Lower lobe of right lung (tissue), 2 donors: ENCODE results near the gene YJU2. TPM values are rescaled to one million over a fixed set of nuclear protein-coding genes. Genes with fewer than 3 reads are reported as not detected.
"Not testable (repeated sequence)": the region's sequence is repeated elsewhere in the genome, so short reads cannot be mapped to it uniquely, and the experiment has no call there.

Source experiments
- ATAC-seq, 2 donors: fragments of 200-7000 bp; cut with Tn5 transposase; one replicate each; pipeline ENCODE4 v1.9.1; 2020 to 2022; ENCODE audit warnings: mild to moderate bottlenecking in 2 of 2, moderate library complexity in 2 of 2
- DNase-seq: peaks from one replicate; pipeline ENCODE4 v3.0.0-alpha.2; 2020
- H3K27ac ChIP-seq: fragments of 200-600 bp; one replicate; pipeline ENCODE4 v1.8.0; 2022
- H3K27me3 ChIP-seq: fragments of 200-600 bp; one replicate; pipeline ENCODE4 v1.8.0; 2022; ENCODE audit warnings: low read depth
- H3K36me3 ChIP-seq: fragments of 200-600 bp; one replicate; pipeline ENCODE4 v1.8.0; 2022; ENCODE audit warnings: mild to moderate bottlenecking
- H3K4me1 ChIP-seq: fragments of 200-600 bp; one replicate; pipeline ENCODE4 v1.8.0; 2022
- H3K4me3 ChIP-seq: fragments of 200-600 bp; one replicate; pipeline ENCODE4 v1.8.0; 2022; ENCODE audit warnings: mild to moderate bottlenecking
- H3K9me3 ChIP-seq: fragments of 200-600 bp; one replicate; pipeline ENCODE4 v1.8.0; 2022
- CTCF ChIP-seq: fragments of 200-600 bp; IDR thresholded peaks from one replicate; pipeline ENCODE4 v1.8.0; 2022; ENCODE audit warnings: antibody characterized with exemption, mild to moderate bottlenecking
- intact Hi-C: fragments of 100-400 bp; cut with DNase I; formaldehyde crosslinking; loops from one replicate; pipeline ENCODE4 v1.11.0; 2022
- total RNA-seq: library from RNA; stranded (reverse); fragmentation: NEBNext Ultra II Directional; extraction: Animal tissue kit (Norgen Biotek cat#: 25700); gene quantifications from one replicate; pipeline ENCODE4 v1.2.1, GENCODE V29; 2021
- donor health status: DM: no; HTN: yes; CAD: no; lungs with severe emphysema.

YJU2 gene
- total RNA-seq, 1 donor from 2014 or later, result 16.7 TPM

DNA sequence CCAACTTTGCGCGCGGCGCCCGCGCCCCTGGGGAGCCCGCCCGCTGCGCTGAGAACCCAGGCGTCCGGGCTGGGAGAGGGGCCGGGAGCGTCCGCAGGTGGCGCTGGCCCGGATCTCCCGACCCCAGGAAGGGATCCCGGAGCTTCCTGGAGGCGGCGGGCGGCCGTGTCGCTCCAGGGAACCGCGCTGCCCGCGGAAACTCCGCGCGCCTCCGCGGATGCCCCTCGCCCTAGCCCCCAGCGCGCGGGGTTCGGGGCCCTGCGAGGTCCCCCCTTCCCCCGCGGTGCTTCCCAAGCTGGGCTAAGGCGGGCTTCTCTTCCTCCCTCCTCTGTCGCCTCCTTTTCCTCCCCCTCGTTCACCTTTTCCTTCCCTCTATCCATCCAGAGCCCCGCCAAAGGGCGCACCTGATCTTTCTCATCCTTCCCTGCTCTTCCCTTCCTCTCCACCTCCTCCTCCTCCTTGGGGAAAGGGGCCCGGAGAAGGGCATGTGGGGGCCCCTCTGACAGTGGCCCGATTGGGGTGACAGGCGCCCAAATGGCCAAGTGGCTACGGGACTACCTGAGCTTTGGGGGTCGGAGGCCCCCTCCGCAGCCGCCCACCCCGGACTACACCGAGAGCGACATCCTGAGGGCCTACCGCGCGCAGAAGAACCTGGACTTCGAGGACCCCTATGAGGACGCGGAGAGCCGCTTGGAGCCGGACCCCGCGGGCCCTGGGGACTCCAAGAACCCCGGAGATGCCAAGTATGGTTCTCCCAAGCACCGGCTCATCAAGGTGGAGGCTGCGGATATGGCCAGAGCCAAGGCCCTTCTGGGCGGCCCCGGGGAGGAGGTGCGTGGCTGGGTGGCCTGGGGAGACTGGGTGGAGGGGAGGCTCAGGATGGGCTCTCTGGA lies 32.9 kb downstream of the YJU2 start:
- no peak for TF ChIP-seq CTCF
- ATAC-seq (peak in 1 of 2 donors; percentile 23), DNase-seq (no peak)
- peaks cover 8% of the 10 kb centered on the region for H3K4me1 ChIP-seq
- H3K36me3 ChIP-seq, result no peaks in the 10 kb centered on the region
- no peaks in the 10 kb centered on the region for H3K9me3 ChIP-seq
- intact Hi-C loops, result no loop called here
- H3K4me3 ChIP-seq, result peak overlapping the region; percentile 14
- H3K27me3 ChIP-seq, result peaks cover 61% of the 10 kb centered on the region
- no peak overlapping the region for H3K27ac ChIP-seq

- intact Hi-C loops, result no loop called here
- peaks cover 48% of the 10 kb centered on the region for H3K27me3 ChIP-seq
Observed at GRCh38 chr19:4284176-4284958, 37.5 kb downstream of the YJU2 start.

GRCh38 chr19:4284974-4285373 lies 38.1 kb downstream of the YJU2 start:
- TF ChIP-seq CTCF, result no peak
- ATAC-seq, result no peak
- no peaks in the 10 kb centered on the region for H3K4me1 ChIP-seq
- H3K36me3 ChIP-seq, result no peaks in the 10 kb centered on the region
- intact Hi-C loops, result no loop called here
- peaks cover 42% of the 10 kb centered on the region for H3K27me3 ChIP-seq
- H3K9me3 ChIP-seq, result no peaks in the 10 kb centered on the region
- no peak overlapping the region for H3K4me3 ChIP-seq
- no peak for DNase-seq
- H3K27ac ChIP-seq, result no peak overlapping the region

More at GRCh38 chr19:4284176-4284958, 37.5 kb downstream of the YJU2 start:
- no peaks in the 10 kb centered on the region for H3K9me3 ChIP-seq
- ATAC-seq (peak in 1 of 2 donors; percentile 31), DNase-seq (no peak)
- H3K4me3 ChIP-seq, result no peak overlapping the region
- peaks cover 4% of the 10 kb centered on the region for H3K4me1 ChIP-seq
- H3K27ac ChIP-seq, result no peak overlapping the region
- no peaks in the 10 kb centered on the region for H3K36me3 ChIP-seq
- TF ChIP-seq CTCF, result no peak

GRCh38 chr19:4286141-4286540 lies 39.3 kb downstream of the YJU2 start:
- H3K4me3 ChIP-seq, H3K36me3 ChIP-seq, intact Hi-C loops, H3K9me3 ChIP-seq, H3K4me1 ChIP-seq, DNase-seq, H3K27ac ChIP-seq, ATAC-seq: not testable (repeated sequence)
- H3K27me3 ChIP-seq, result peaks cover 35% of the 10 kb centered on the region

DNA sequence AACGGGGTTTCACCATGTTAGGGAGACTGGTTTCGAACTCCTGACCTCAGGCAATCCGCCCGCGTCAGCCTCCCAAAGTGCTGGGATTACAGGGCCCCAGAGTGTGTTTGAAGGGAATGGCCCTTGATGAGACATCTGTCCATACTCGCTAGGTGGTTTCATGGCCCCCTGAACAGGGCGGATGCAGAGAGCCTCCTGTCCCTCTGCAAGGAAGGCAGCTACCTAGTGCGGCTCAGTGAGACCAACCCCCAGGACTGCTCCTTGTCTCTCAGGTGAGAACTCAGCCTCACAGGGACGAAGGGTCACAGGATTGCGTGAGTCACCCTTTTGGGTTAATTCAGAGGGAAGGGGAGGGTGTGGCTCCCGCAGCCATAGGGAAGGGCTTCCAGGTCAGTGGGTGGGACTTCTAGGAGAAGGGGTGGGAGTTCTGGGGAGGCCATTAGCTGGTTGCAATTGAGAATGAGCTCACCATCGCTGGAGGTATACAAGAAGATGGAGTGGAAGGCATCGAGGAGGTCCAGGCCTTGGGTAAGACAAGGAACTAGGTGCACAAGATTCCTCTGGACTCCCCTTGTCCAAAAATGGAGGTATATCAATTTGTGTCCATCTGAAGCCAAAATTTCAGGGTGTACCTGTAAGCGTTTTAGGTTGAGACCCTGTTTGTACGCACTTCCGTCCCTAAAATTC lies 41.4 kb downstream of the YJU2 start:
- H3K36me3 ChIP-seq, result no peaks in the 10 kb centered on the region
- H3K4me1 ChIP-seq, result no peaks in the 10 kb centered on the region
- ATAC-seq (no peak), DNase-seq (no peak)
- intact Hi-C loops, result no loop called here
- no peak overlapping the region for H3K4me3 ChIP-seq
- H3K27me3 ChIP-seq, result peaks cover 15% of the 10 kb centered on the region
- TF ChIP-seq CTCF, result no peak
- no peaks in the 10 kb centered on the region for H3K9me3 ChIP-seq
- H3K27ac ChIP-seq, result no peak overlapping the region
